ENCODE data around the gene SLC38A9.
A peak's percentile ranks its signal among the peaks of the same experiment; 100 is the strongest.

The SLC38A9 gene

DNA sequence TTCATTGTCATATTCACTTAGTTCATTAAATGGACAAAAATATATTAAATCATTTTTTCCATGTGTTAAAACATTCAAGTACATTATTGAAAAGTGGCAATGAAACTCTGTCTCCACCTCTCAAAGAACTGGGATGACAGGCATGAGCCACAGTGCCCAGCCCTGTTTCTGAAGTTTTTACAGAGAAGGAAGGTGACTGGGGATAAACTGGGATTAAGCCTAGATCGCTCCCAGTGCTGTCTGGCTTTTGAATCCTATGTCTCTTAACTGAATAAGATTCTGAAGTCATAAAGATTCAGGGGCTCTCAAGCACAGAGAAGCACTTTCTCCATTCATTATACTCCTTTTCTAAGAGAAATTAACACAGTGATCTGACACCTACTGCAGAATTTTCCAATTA lies 88.3 kb downstream of the SLC38A9 start:
- peaks cover 0 to 17% (median 11%) of the 10 kb centered on the region in 5 donors for H3K4me1 ChIP-seq (ENCODE audit: control insufficient read depth in 5 of 5, insufficient read depth in 5 of 5, low read length in 5 of 5)
- no peak overlapping the region for H3K27ac ChIP-seq (ENCODE audit: low read depth, low read length)
- no peak overlapping the region for H3K4me3 ChIP-seq (ENCODE audit: low read depth in 1 of 5, low read length in 5 of 5)
- H3K27me3 ChIP-seq (ENCODE audit: control insufficient read depth in 5 of 5, insufficient read depth in 4 of 5, low read length in 5 of 5) = no peaks in the 10 kb centered on the region
- no peak overlapping the region for H3K9ac ChIP-seq (ENCODE audit: low read length in 5 of 5)
- no peaks in the 10 kb centered on the region for H3K36me3 ChIP-seq (ENCODE audit: control insufficient read depth in 5 of 5, insufficient read depth in 5 of 5, low read length in 5 of 5)
- H3K9me3 ChIP-seq (ENCODE audit: control insufficient read depth in 5 of 5, low read length in 5 of 5) = no peaks in the 10 kb centered on the region

DNA sequence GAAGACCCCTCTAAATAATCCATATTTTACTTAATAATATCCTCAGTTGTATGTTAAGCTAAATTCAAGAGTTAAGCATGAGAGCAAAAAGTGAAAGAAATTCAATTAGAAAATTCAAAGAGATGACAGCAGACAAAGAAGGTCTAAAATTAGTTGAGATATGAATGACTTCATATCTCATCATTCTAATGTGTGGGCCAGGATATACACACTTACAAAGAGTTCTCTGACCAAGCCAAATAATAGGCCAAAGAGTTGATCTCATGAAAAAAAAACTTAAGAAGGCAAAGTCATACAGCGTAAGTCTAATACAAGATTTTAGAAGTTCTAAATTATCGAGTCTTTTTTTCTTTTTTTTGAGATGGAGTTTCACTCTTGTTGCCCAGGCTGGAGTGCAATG lies 89.7 kb downstream of the SLC38A9 start:
- H3K27me3 ChIP-seq (ENCODE audit: control insufficient read depth in 5 of 5, insufficient read depth in 4 of 5, low read length in 5 of 5) = no peaks in the 10 kb centered on the region
- no peaks in the 10 kb centered on the region for H3K9me3 ChIP-seq (ENCODE audit: control insufficient read depth in 5 of 5, low read length in 5 of 5)
- no peak overlapping the region for H3K27ac ChIP-seq (ENCODE audit: low read depth, low read length)
- H3K36me3 ChIP-seq (ENCODE audit: control insufficient read depth in 5 of 5, insufficient read depth in 5 of 5, low read length in 5 of 5) = no peaks in the 10 kb centered on the region
- H3K4me1 ChIP-seq (ENCODE audit: control insufficient read depth in 5 of 5, insufficient read depth in 5 of 5, low read length in 5 of 5) = peaks cover 0 to 16% (median 11%) of the 10 kb centered on the region in 5 donors
- no peak overlapping the region for H3K4me3 ChIP-seq (ENCODE audit: low read depth in 1 of 5, low read length in 5 of 5)
- H3K9ac ChIP-seq (ENCODE audit: low read length in 5 of 5) = no peak overlapping the region

GRCh38 chr5:55621229-55621628 lies 90.9 kb downstream of the SLC38A9 start:
- Histone ChIP-seq H3K9me3 (ENCODE audit: control insufficient read depth in 5 of 5, low read length in 5 of 5) (no peaks in the 10 kb centered on the region), H3K27ac (ENCODE audit: low read depth, low read length) (peak overlapping the region; percentile 15), H3K4me1 (ENCODE audit: control insufficient read depth in 5 of 5, insufficient read depth in 5 of 5, low read length in 5 of 5) (peaks cover 0 to 16% (median 11%) of the 10 kb centered on the region in 5 donors), H3K9ac (ENCODE audit: low read length in 5 of 5) (no peak overlapping the region), H3K27me3 (ENCODE audit: control insufficient read depth in 5 of 5, insufficient read depth in 4 of 5, low read length in 5 of 5) (no peaks in the 10 kb centered on the region), H3K36me3 (ENCODE audit: control insufficient read depth in 5 of 5, insufficient read depth in 5 of 5, low read length in 5 of 5) (no peaks in the 10 kb centered on the region), H3K4me3 (ENCODE audit: low read depth in 1 of 5, low read length in 5 of 5) (no peak overlapping the region)

GRCh38 chr5:55620766-55621160 lies 91.4 kb downstream of the SLC38A9 start:
- peaks cover 0 to 11% (median 6%) of the 10 kb centered on the region in 5 donors for H3K4me1 ChIP-seq (ENCODE audit: control insufficient read depth in 5 of 5, insufficient read depth in 5 of 5, low read length in 5 of 5)
- H3K4me3 ChIP-seq (ENCODE audit: low read depth in 1 of 5, low read length in 5 of 5) = no peak overlapping the region
- no peaks in the 10 kb centered on the region for H3K9me3 ChIP-seq (ENCODE audit: control insufficient read depth in 5 of 5, low read length in 5 of 5)
- peak overlapping the region; percentile 15 for H3K27ac ChIP-seq (ENCODE audit: low read depth, low read length)
- H3K9ac ChIP-seq (ENCODE audit: low read length in 5 of 5) = no peak overlapping the region
- H3K36me3 ChIP-seq (ENCODE audit: control insufficient read depth in 5 of 5, insufficient read depth in 5 of 5, low read length in 5 of 5) = no peaks in the 10 kb centered on the region
- H3K27me3 ChIP-seq (ENCODE audit: control insufficient read depth in 5 of 5, insufficient read depth in 4 of 5, low read length in 5 of 5) = no peaks in the 10 kb centered on the region

- Histone ChIP-seq H3K4me3 (ENCODE audit: low read depth in 1 of 5, low read length in 5 of 5) (no peak overlapping the region), H3K4me1 (ENCODE audit: control insufficient read depth in 5 of 5, insufficient read depth in 5 of 5, low read length in 5 of 5) (peaks cover 0 to 8% (median 2%) of the 10 kb centered on the region in 5 donors), H3K27me3 (ENCODE audit: control insufficient read depth in 5 of 5, insufficient read depth in 4 of 5, low read length in 5 of 5) (no peaks in the 10 kb centered on the region), H3K27ac (ENCODE audit: low read depth, low read length) (peak overlapping the region; percentile 15), H3K36me3 (ENCODE audit: control insufficient read depth in 5 of 5, insufficient read depth in 5 of 5, low read length in 5 of 5) (no peaks in the 10 kb centered on the region), H3K9me3 (ENCODE audit: control insufficient read depth in 5 of 5, low read length in 5 of 5) (no peaks in the 10 kb centered on the region), H3K9ac (ENCODE audit: low read length in 5 of 5) (no peak overlapping the region)
These were observed 91.9 kb downstream of the SLC38A9 start for GRCh38 chr5:55620009-55620765.

DNA sequence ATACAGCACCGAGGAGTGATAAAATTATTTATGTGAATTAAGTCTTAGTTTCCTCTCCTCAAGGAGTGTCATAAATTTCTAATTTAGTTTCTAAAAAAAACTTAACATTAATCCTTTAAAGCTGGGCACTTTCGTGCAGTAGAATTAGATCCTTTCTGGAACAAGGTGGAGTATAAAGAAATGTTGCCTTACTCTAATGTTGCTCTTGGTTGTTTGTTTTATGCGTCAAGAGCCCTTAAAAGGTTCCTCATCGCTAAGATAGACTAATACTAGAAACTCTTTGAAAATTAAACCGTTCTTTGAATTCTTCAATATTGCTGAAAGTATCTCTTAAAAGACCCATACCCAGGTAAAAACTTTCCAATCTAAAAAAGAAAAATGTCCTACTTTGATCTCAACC lies 93.8 kb downstream of the SLC38A9 start:
- H3K27ac ChIP-seq (ENCODE audit: low read depth, low read length) = no peak overlapping the region
- H3K9me3 ChIP-seq (ENCODE audit: control insufficient read depth in 5 of 5, low read length in 5 of 5) = no peaks in the 10 kb centered on the region
- H3K27me3 ChIP-seq (ENCODE audit: control insufficient read depth in 5 of 5, insufficient read depth in 4 of 5, low read length in 5 of 5) = no peaks in the 10 kb centered on the region
- H3K4me1 ChIP-seq (ENCODE audit: control insufficient read depth in 5 of 5, insufficient read depth in 5 of 5, low read length in 5 of 5) = peaks cover 0 to 8% (median 0%) of the 10 kb centered on the region in 5 donors
- no peak overlapping the region for H3K4me3 ChIP-seq (ENCODE audit: low read depth in 1 of 5, low read length in 5 of 5)
- no peaks in the 10 kb centered on the region for H3K36me3 ChIP-seq (ENCODE audit: control insufficient read depth in 5 of 5, insufficient read depth in 5 of 5, low read length in 5 of 5)
- no peak overlapping the region for H3K9ac ChIP-seq (ENCODE audit: low read length in 5 of 5)

GRCh38 chr5:55613112-55613868 lies 98.8 kb downstream of the SLC38A9 start:
- H3K36me3 ChIP-seq (ENCODE audit: control insufficient read depth in 5 of 5, insufficient read depth in 5 of 5, low read length in 5 of 5) = no peaks in the 10 kb centered on the region
- no peaks in the 10 kb centered on the region for H3K27me3 ChIP-seq (ENCODE audit: control insufficient read depth in 5 of 5, insufficient read depth in 4 of 5, low read length in 5 of 5)
- no peak overlapping the region for H3K27ac ChIP-seq (ENCODE audit: low read depth, low read length)
- no peak overlapping the region for H3K9ac ChIP-seq (ENCODE audit: low read length in 5 of 5)
- no peaks in the 10 kb centered on the region for H3K9me3 ChIP-seq (ENCODE audit: control insufficient read depth in 5 of 5, low read length in 5 of 5)
- no peak overlapping the region for H3K4me3 ChIP-seq (ENCODE audit: low read depth in 1 of 5, low read length in 5 of 5)
- H3K4me1 ChIP-seq (ENCODE audit: control insufficient read depth in 5 of 5, insufficient read depth in 5 of 5, low read length in 5 of 5) = no peaks in the 10 kb centered on the region

DNA sequence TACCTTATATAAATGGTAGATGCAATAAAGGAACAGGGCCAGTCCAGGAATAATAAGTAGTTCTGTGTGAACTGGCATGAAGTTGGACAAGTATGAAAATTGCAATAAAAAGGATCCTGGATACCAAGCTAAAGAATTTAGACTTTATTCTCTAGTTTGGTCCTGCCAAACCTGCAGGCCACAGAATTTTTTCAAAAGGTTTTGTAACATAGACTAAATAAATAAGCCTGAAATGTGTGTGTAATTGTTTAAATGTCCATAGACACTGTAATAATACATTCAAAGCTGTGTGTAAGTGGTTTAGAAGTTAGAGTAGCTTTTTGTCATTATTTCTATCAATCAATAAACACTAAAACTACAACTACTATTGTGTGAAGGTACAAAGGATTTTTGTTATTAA lies 101.6 kb downstream of the SLC38A9 start:
- H3K27ac ChIP-seq (ENCODE audit: low read depth, low read length) = no peak overlapping the region

GRCh38 chr5:55609413-55609812 lies 102.7 kb downstream of the SLC38A9 start:
- Histone ChIP-seq H3K27me3 (ENCODE audit: control insufficient read depth in 5 of 5, insufficient read depth in 4 of 5, low read length in 5 of 5) (no peaks in the 10 kb centered on the region), H3K4me1 (ENCODE audit: control insufficient read depth in 5 of 5, insufficient read depth in 5 of 5, low read length in 5 of 5) (peaks cover 2 to 6% (median 3%) of the 10 kb centered on the region in 5 donors), H3K27ac (ENCODE audit: low read depth, low read length) (no peak overlapping the region), H3K9ac (ENCODE audit: low read length in 5 of 5) (no peak overlapping the region), H3K4me3 (ENCODE audit: low read depth in 1 of 5, low read length in 5 of 5) (no peak overlapping the region), H3K9me3 (ENCODE audit: control insufficient read depth in 5 of 5, low read length in 5 of 5) (no peaks in the 10 kb centered on the region), H3K36me3 (ENCODE audit: control insufficient read depth in 5 of 5, insufficient read depth in 5 of 5, low read length in 5 of 5) (no peaks in the 10 kb centered on the region)

More for the DNA sequence above, 101.6 kb downstream of the SLC38A9 start:
- Histone ChIP-seq H3K4me3 (ENCODE audit: low read depth in 1 of 5, low read length in 5 of 5) (no peak overlapping the region), H3K27me3 (ENCODE audit: control insufficient read depth in 5 of 5, insufficient read depth in 4 of 5, low read length in 5 of 5) (no peaks in the 10 kb centered on the region), H3K9ac (ENCODE audit: low read length in 5 of 5) (no peak overlapping the region), H3K36me3 (ENCODE audit: control insufficient read depth in 5 of 5, insufficient read depth in 5 of 5, low read length in 5 of 5) (no peaks in the 10 kb centered on the region), H3K9me3 (ENCODE audit: control insufficient read depth in 5 of 5, low read length in 5 of 5) (no peaks in the 10 kb centered on the region), H3K4me1 (ENCODE audit: control insufficient read depth in 5 of 5, insufficient read depth in 5 of 5, low read length in 5 of 5) (no peaks in the 10 kb centered on the region)

DNA sequence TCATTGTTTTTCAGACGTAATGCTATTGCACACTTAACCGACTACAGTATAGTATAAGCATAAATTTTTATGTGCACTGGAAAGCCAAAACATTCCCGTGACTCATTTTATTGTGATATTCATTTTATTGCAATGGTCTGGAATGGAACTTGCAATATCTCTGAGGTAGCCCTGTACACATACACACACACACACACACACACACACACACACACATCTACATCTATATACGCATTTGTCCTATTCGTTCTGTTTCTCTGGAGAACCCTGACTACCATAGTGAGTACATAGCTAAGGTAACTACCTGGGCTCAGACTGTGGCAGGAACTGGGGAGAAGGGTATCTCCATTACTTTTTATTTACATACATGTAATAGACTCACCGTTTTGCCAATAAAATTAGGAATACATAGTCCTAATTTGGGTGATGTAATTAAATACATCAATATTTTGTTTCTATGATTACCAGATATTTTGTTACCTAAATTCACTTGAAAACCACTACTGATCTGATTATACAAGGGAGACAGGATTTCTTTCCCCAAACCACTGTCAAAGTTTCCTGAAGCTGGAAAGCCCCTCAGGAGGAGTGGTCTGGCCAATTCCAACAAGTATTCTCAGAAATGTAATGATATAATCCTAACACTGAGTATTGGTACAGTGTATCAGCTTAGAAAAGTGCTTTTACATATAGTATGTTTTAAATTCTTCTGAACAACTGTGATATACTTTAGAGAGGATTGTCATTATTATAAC lies 103.4 kb downstream of the SLC38A9 start:
- H3K9ac ChIP-seq (ENCODE audit: low read length in 5 of 5) = no peak overlapping the region
- H3K36me3 ChIP-seq (ENCODE audit: control insufficient read depth in 5 of 5, insufficient read depth in 5 of 5, low read length in 5 of 5) = no peaks in the 10 kb centered on the region
- H3K4me1 ChIP-seq (ENCODE audit: control insufficient read depth in 5 of 5, insufficient read depth in 5 of 5, low read length in 5 of 5) = peaks cover 2 to 12% (median 7%) of the 10 kb centered on the region in 5 donors
- H3K4me3 ChIP-seq (ENCODE audit: low read depth in 1 of 5, low read length in 5 of 5) = no peak overlapping the region
- H3K9me3 ChIP-seq (ENCODE audit: control insufficient read depth in 5 of 5, low read length in 5 of 5) = no peaks in the 10 kb centered on the region
- H3K27me3 ChIP-seq (ENCODE audit: control insufficient read depth in 5 of 5, insufficient read depth in 4 of 5, low read length in 5 of 5) = no peaks in the 10 kb centered on the region
- no peak overlapping the region for H3K27ac ChIP-seq (ENCODE audit: low read depth, low read length)

Data from subcutaneous abdominal adipose tissue (tissue), 5 donors.